ENCODE measurements around the gene GBP3. TPM values are rescaled to one million over a fixed set of nuclear protein-coding genes. Genes with fewer than 3 reads are reported as not detected.
"Not testable (repeated sequence)": the region's sequence is repeated elsewhere in the genome, so short reads cannot be mapped to it uniquely, and the experiment has no call there.

Gene GBP3
- total and polyA plus RNA-seq, 9 of the 15 experiments (the other 6 are each of a cell fraction or from before 2014, with no cell fraction given): 0.07 to 0.14 (median 0.11) TPM; not detected in 4

DNA sequence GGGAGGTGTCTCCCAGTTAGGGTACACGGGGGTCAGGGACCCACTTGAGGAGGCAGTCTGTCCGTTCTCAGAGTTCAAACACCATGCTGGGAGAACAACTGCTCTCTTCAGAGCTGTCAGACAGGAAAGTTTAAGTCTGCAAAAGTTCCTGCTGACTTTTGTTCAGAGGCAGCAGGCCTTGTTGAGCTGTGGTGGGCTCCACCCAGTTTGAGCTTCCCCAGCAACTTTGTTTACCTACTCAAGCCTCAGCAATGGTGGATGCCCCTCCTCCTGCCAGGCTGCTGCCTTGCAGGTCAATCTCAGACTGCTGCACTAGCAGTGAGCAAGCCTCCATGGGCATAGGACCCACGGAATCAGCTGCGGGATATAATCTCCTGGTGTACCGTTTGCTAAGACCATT lies 11.3 kb upstream of the GBP3 start:
- BruUV-seq (replicated peaks); ATAC-seq; H3K9ac ChIP-seq (ENCODE audit: insufficient read depth in 1 of 2, low read depth in 2 of 2, low read length in 2 of 2); H3K27ac ChIP-seq (ENCODE audit: extremely low read depth, low read depth, low read length); H3K9me1 ChIP-seq (ENCODE audit: control insufficient read depth, insufficient read depth, low read length); H3K4me3 ChIP-seq; H3K79me2 ChIP-seq (ENCODE audit: control insufficient read depth, insufficient read depth, low read length); FAIRE-seq; H4K20me1 ChIP-seq (replicated peaks; ENCODE audit: control insufficient read depth, insufficient read depth, low read length); in situ Hi-C loops (cut with MboI); H3K4me2 ChIP-seq (ENCODE audit: insufficient read depth, low read length); H2AFZ ChIP-seq (ENCODE audit: low read depth, low read length); H3K27me3 ChIP-seq (ENCODE audit: control insufficient read depth in 2 of 2, insufficient read depth in 2 of 2, low read length in 2 of 2); intact Hi-C loops (cut with micrococcal nuclease); CTCF ChIA-PET (ENCODE audit: low intra/inter-chr PET ratio); POLR2A ChIA-PET; H3K4me1 ChIP-seq (replicated peaks in 1 of 2; ENCODE audit: control insufficient read depth in 2 of 2, insufficient read depth in 2 of 2, low read length in 2 of 2); H3K36me3 ChIP-seq (ENCODE audit: control insufficient read depth, insufficient read depth, low read length); DNase-seq (ENCODE audit: extremely low read depth in 1 of 4, low spot score in 3 of 4); H3K9me3 ChIP-seq (replicated peaks; ENCODE audit: control insufficient read depth, insufficient read depth, low read depth, low read length): not testable (repeated sequence)
- WGBS (ENCODE audit: insufficient coverage, low coverage, missing lambda C conversion rate): 0% methylated on average over 4 of the region's 5 CpGs

GRCh38 chr1:89029051-89029450 lies 6.4 kb upstream of the GBP3 start:
- H3K4me1 ChIP-seq (replicated peaks in 1 of 2; ENCODE audit: control insufficient read depth in 2 of 2, insufficient read depth in 2 of 2, low read length in 2 of 2); BruUV-seq (replicated peaks); FAIRE-seq; H3K27ac ChIP-seq (ENCODE audit: extremely low read depth, low read depth, low read length); H3K36me3 ChIP-seq (ENCODE audit: control insufficient read depth, insufficient read depth, low read length); H3K9ac ChIP-seq (ENCODE audit: insufficient read depth in 1 of 2, low read depth in 2 of 2, low read length in 2 of 2); H3K9me3 ChIP-seq (replicated peaks; ENCODE audit: control insufficient read depth, insufficient read depth, low read depth, low read length); ATAC-seq; H3K4me2 ChIP-seq (ENCODE audit: insufficient read depth, low read length); H3K79me2 ChIP-seq (ENCODE audit: control insufficient read depth, insufficient read depth, low read length); intact Hi-C loops (cut with micrococcal nuclease); in situ Hi-C loops (cut with MboI); H4K20me1 ChIP-seq (replicated peaks; ENCODE audit: control insufficient read depth, insufficient read depth, low read length); H3K27me3 ChIP-seq (ENCODE audit: control insufficient read depth in 2 of 2, insufficient read depth in 2 of 2, low read length in 2 of 2); CTCF ChIA-PET (ENCODE audit: low intra/inter-chr PET ratio); H2AFZ ChIP-seq (ENCODE audit: low read depth, low read length); POLR2A ChIA-PET; H3K9me1 ChIP-seq (ENCODE audit: control insufficient read depth, insufficient read depth, low read length); DNase-seq (ENCODE audit: extremely low read depth in 1 of 4, low spot score in 3 of 4); H3K4me3 ChIP-seq: not testable (repeated sequence)
- WGBS (ENCODE audit: insufficient coverage, low coverage, missing lambda C conversion rate): 0% methylated on average over 2 of the region's 2 CpGs
